Right lobe of liver (tissue), 6 donors: ENCODE measurements around the gene OTUD4. TPM values are rescaled to one million over a fixed set of nuclear protein-coding genes. Genes with fewer than 3 reads are reported as not detected.

Experiments used
- ATAC-seq, 4 donors: fragments of 200-7000 bp; cut with Tn5 transposase; one replicate each; pipeline ENCODE4 v1.9.1; 2020; ENCODE audit warnings: mild to moderate bottlenecking in 4 of 4, moderate library complexity in 4 of 4
- DNase-seq, 3 donors: peaks; one replicate each; pipeline ENCODE4 v3.0.0-alpha.2; 2020
- H3K27ac ChIP-seq, 3 donors: fragments of 200-600 bp; one replicate each; pipeline ENCODE4 v1.8.0; 2022
- H3K27me3 ChIP-seq, 2 donors: fragments of 200-600 bp; one replicate each; pipeline ENCODE4 v1.8.0; 2022
- H3K36me3 ChIP-seq, 4 donors: fragments of 200-600 bp; sonication (generic) in 1 of 4; one replicate each; pipeline versions ENCODE4 v1.5.1 to v1.8.0; 2017 to 2022; ENCODE audit warnings: control low read depth in 1 of 4
- H3K4me1 ChIP-seq, 4 donors: fragments of 200-600 bp; sonication (generic) in 1 of 4; one replicate each; pipeline versions ENCODE4 v1.5.1 to v1.8.0; 2017 to 2022; ENCODE audit warnings: control low read depth in 1 of 4
- H3K4me3 ChIP-seq, 3 donors: fragments of 200-600 bp; one replicate each; pipeline ENCODE4 v1.8.0; 2022
- H3K9me3 ChIP-seq, 4 donors: fragments of 200-600 bp; sonication (generic) in 1 of 4; one replicate each; pipeline versions ENCODE4 v1.5.1 to v1.8.0; 2017 to 2022; ENCODE audit warnings: control low read depth in 1 of 4
- POLR2A ChIP-seq: fragments of 450-650 bp; IDR thresholded peaks from one replicate; pipeline ENCODE4 v1.6.1; 2017; ENCODE audit warnings: antibody characterized with exemption, mild to moderate bottlenecking
- WGBS: methylation state at CpG from one replicate; pipeline ENCODE4 v1.1.6; 2018; ENCODE audit warnings: low coverage, low lambda C conversion rate; ENCODE audit not compliant: insufficient coverage; ENCODE audit errors: missing lambda C conversion rate; 5-methylcytosine and 5-hydroxymethylcytosine counted together
- intact Hi-C, 2 donors: fragments of 100-400 bp; cut with DNase I; formaldehyde crosslinking; loops; one replicate each; pipeline versions ENCODE4 v1.11.2 to v1.14.1; 2022
- total RNA-seq, 6 experiments: library from RNA; depleted of rRNA in 2 of 6; stranded (reverse); fragments of >200 nt in 2 of 6; fragmentation: NEBNext Ultra II Directional in 3 of 6; extraction: Animal tissue kit (Norgen Biotek cat#: 25700) in 3 of 6; gene quantifications; one replicate each; pipeline versions ENCODE4 v1.1.0 to v1.2.4, GENCODE V29; 2016 to 2023
- TF ChIP-seq, protein P1 (sequence below), 4 donors: fragments of 200-600 bp in 3 of 4; fragments of 450-650 bp in 1 of 4; IDR thresholded peaks; one replicate each; pipeline versions ENCODE4 v1.5.1 to v1.8.0; 2016 to 2022; ENCODE audit warnings: antibody characterized with exemption in 4 of 4, mild to moderate bottlenecking in 2 of 4
- donor health status: DM: no; HTN: yes; CAD: no.
- donor health status: DM: no; HTN: no; CAD: no.
- donor health status: DM: no; HTN: no; CAD: no.
- donor health status: DM: no; HTN: yes; CAD: no.
- donor health status: DM: no; HTN: yes; CAD: no.

The OTUD4 gene
- total RNA-seq, 6 experiments from 2014 or later = 13.8 to 25.6 (median 20.2) TPM

DNA sequence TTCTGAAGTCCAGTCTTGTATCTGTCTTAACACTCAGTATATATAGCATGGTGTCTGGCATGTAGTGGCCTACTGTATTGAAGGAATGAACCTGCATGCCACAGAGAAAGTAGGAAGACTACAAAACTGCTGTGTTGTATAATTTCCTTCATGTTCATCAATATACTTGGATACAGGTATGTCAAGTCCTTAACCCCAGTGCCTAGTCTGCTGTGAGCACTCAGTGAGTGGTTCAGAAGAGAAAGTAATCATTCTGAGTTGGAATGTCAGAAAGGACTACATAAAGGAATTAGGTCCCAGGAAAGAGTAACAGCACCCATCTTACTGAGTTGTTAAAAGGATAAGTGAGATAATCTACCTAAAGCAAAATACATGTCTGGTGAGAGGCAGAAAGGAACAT lies 50.3 kb downstream of the OTUD4 start:
- peak in 1 of 4 donors; percentile 12 for ATAC-seq
- Histone ChIP-seq H3K36me3 (peaks cover 0 to 21% (median 7%) of the 10 kb centered on the region in 4 donors), H3K4me1 (no peaks in the 10 kb centered on the region), H3K4me3 (no peak overlapping the region), H3K27ac (no peak overlapping the region), H3K9me3 (no peaks in the 10 kb centered on the region), H3K27me3 (no peaks in the 10 kb centered on the region)
- DNase-seq = no peak
- TF ChIP-seq, protein P1, sequence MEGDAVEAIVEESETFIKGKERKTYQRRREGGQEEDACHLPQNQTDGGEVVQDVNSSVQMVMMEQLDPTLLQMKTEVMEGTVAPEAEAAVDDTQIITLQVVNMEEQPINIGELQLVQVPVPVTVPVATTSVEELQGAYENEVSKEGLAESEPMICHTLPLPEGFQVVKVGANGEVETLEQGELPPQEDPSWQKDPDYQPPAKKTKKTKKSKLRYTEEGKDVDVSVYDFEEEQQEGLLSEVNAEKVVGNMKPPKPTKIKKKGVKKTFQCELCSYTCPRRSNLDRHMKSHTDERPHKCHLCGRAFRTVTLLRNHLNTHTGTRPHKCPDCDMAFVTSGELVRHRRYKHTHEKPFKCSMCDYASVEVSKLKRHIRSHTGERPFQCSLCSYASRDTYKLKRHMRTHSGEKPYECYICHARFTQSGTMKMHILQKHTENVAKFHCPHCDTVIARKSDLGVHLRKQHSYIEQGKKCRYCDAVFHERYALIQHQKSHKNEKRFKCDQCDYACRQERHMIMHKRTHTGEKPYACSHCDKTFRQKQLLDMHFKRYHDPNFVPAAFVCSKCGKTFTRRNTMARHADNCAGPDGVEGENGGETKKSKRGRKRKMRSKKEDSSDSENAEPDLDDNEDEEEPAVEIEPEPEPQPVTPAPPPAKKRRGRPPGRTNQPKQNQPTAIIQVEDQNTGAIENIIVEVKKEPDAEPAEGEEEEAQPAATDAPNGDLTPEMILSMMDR (IDR thresholded peaks at IDR 0.05) = no peak
- TF ChIP-seq POLR2A = no peak
- intact Hi-C loops = no loop called here

DNA sequence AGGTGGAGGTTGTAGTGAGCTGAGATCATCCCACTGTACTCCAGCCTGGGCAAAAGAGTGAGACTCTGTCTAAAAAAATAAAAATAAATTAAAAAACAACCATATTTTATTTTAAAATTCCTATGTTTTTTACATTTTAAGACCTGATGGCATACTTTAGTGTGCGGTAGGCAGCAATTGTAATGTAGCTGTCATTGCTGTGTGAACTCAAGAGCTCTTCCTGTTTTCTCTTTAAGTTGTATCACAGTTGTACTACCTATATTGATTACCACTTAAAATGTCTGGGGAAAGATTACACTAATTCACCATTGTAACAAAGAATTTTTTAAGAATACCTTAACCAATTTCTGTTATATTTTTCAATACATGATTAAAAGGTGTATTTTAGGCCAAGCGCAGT lies 55.0 kb downstream of the OTUD4 start:
- ATAC-seq (no peak), DNase-seq (no peak)
- WGBS = 100% methylated on average over 2 of the region's 2 CpGs
- Histone ChIP-seq H3K4me1 (no peaks in the 10 kb centered on the region), H3K36me3 (peaks cover 0 to 66% (median 22%) of the 10 kb centered on the region in 4 donors), H3K4me3 (no peak overlapping the region), H3K9me3 (no peaks in the 10 kb centered on the region), H3K27me3 (no peaks in the 10 kb centered on the region), H3K27ac (no peak overlapping the region)
- TF ChIP-seq POLR2A = no peak
- TF ChIP-seq, protein P1 (IDR thresholded peaks at IDR 0.05) = no peak
- intact Hi-C loops = no loop called here

DNA sequence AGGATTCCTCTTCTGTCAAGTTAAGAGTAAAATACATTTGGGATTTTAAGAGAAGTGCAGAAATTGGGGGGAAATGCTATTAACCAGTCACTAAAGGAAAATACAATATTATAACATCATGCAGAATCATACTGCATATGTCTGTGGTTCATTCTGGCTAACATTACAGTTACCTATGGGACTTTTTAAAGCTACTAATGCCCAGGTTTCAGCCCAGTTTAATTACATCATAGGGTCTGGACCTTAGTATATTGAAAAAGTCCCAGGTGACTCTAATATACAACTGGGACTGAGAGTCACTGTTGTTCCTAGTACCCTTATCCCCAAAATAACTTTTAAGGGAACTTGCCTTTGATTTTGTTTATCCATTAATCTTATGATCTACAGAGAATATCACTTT lies 72.3 kb downstream of the OTUD4 start:
- ATAC-seq = no peak
- intact Hi-C loops = no loop called here
- H3K27ac ChIP-seq = no peak overlapping the region
- no peak overlapping the region for H3K4me3 ChIP-seq
- no peak for DNase-seq
- no peaks in the 10 kb centered on the region for H3K9me3 ChIP-seq
- peaks cover 0 to 87% (median 25%) of the 10 kb centered on the region in 4 donors for H3K36me3 ChIP-seq
- no peaks in the 10 kb centered on the region for H3K27me3 ChIP-seq
- no peak for TF ChIP-seq POLR2A
- TF ChIP-seq, protein P1 (IDR thresholded peaks at IDR 0.05) = no peak
- H3K4me1 ChIP-seq = no peaks in the 10 kb centered on the region

DNA sequence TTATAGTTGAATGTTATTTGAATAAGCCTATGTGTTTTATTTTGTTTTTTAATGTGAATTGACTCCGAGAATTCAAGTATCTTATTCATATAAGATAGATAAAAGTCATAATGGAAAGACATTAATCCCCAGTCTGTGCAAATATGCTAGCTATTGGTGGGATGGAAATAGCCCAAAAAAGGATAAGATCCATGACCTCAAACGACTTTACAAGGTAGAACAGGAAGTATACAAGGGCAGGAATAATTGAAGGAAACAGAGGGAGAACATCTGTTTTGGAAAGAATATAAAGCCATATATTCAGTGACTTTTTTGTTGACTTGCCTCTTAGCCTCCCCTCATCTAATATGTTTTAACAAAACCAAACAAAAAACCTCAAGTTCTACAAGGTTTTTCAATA lies 73.3 kb downstream of the OTUD4 start:
- no peak overlapping the region for H3K4me3 ChIP-seq
- intact Hi-C loops = no loop called here
- H3K27ac ChIP-seq = no peak overlapping the region
- ATAC-seq (no peak), DNase-seq (no peak)
- peaks cover 0 to 77% (median 16%) of the 10 kb centered on the region in 4 donors for H3K36me3 ChIP-seq
- TF ChIP-seq, protein P1 (IDR thresholded peaks at IDR 0.05) = no peak
- TF ChIP-seq POLR2A = no peak
- WGBS = 49% methylated on average over 2 of the region's 2 CpGs
- no peaks in the 10 kb centered on the region for H3K9me3 ChIP-seq
- H3K4me1 ChIP-seq = no peaks in the 10 kb centered on the region
- no peaks in the 10 kb centered on the region for H3K27me3 ChIP-seq

DNA sequence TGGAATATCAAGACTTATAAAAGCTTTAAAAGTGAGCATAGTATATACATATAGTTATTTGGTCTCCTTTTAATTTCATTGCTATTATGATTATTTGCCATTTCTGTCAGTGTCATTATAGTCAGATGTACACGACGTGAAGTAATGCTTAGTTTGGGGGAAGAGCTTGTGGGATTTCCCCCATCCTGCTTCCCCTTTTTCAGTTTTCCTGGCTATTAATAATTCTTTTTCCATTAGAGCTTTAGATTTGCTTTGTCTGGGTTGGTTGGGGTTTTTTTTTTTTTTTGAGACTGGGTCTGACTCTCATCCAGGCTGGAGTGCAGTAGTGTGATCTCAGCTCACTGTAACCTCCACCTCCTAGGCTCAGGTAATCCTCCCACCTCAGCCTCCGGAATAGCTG lies 76.9 kb downstream of the OTUD4 start:
- no peak for DNase-seq
- no peaks in the 10 kb centered on the region for H3K27me3 ChIP-seq
- H3K4me1 ChIP-seq = peaks cover 0 to 21% (median 10%) of the 10 kb centered on the region in 4 donors
- TF ChIP-seq, protein P1 (IDR thresholded peaks at IDR 0.05) = no peak
- TF ChIP-seq POLR2A = no peak
- H3K9me3 ChIP-seq = no peaks in the 10 kb centered on the region
- no peak overlapping the region for H3K27ac ChIP-seq
- peaks cover 0 to 41% (median 2%) of the 10 kb centered on the region in 4 donors for H3K36me3 ChIP-seq
- H3K4me3 ChIP-seq = no peak overlapping the region
- WGBS = 60% methylated on average over 3 of the region's 3 CpGs
- no peak for ATAC-seq
- intact Hi-C loops = no loop called here
